ENCODE measurements around the gene GPSM1.

- no peak for TF ChIP-seq EZH2 (IDR thresholded peaks at IDR 0.05)
- peak; percentile 87 for TF ChIP-seq CTCF (IDR thresholded peaks at IDR 0.05)
- TF ChIP-seq EZH2phosphoT487 (IDR thresholded peaks at IDR 0.05): no peak
Observed at GRCh38 chr9:136283291-136284235, 43.8 kb upstream of the GPSM1 start.
